ENCODE results near the gene SPRYD4.

DNA sequence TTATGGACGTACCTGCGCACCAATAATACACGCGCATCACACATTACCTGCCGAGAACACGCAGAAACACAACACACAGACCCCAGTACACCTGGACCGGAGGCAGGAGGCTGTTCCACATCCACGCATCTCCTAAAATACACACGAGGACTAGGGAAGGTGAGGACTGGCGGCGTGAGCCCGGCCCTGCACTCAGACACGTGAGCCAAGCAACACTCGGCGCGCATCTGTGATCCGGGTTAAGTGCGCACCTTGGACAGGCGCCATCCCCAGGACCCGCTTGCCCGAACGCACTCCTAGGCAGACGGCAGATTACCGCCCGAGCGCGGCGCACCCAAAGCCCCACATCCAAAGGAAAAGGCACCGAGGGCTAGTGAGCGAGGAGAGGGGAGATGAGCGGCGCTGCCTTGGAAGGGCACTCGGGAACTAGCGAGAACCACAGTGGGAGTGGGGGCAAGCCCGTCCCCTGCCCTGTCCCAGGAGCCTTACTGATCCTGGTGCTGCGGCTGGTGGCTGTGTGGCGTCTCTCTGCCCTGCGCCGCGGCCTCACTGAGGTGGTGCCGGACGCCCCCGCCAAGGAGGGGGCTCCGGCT lies 19.2 kb downstream of the SPRYD4 start:
- no peak for TF ChIP-seq GATA3 (IDR thresholded peaks at IDR 0.05; ENCODE audit: low read depth, low read length)
- no peak for TF ChIP-seq GATA2 (IDR thresholded peaks at IDR 0.05; ENCODE audit: low read depth, low read length)
